ENCODE measurements around the gene DDX27. TPM values are rescaled to one million over a fixed set of nuclear protein-coding genes. Genes with fewer than 3 reads are reported as not detected.

The DDX27 gene
- total and polyA plus RNA-seq, 2 of the 13 experiments (the other 11 are each of a cell fraction or from before 2014, with no cell fraction given), result 42.6 to 72.8 TPM

- TF ChIP-seq GMEB1 (CRISPR knock-in tag; IDR thresholded peaks at IDR 0.05; ENCODE audit: borderline replicate concordance) (peak; percentile 38; the same call in 1 of the 2 replicates), ZNF407 (CRISPR knock-in tag; IDR thresholded peaks at IDR 0.05; ENCODE audit: not compliant biosample characterization) (no peak), HMG20A (CRISPR knock-in tag; IDR thresholded peaks at IDR 0.05; ENCODE audit: borderline replicate concordance) (no peak), KDM5A (IDR thresholded peaks at IDR 0.05; ENCODE audit: borderline replicate concordance, low read length) (no peak), ZSCAN22 (CRISPR knock-in tag; IDR thresholded peaks at IDR 0.05) (no peak), ZSCAN5A (CRISPR knock-in tag; IDR thresholded peaks at IDR 0.05; ENCODE audit: borderline replicate concordance) (no peak), ZNF260 (CRISPR knock-in tag; IDR thresholded peaks at IDR 0.05; ENCODE audit: borderline replicate concordance, low read depth) (no peak), TOE1 (CRISPR knock-in tag; IDR thresholded peaks at IDR 0.05) (no peak), ZNF230 (CRISPR knock-in tag; IDR thresholded peaks at IDR 0.05) (no peak), ATF5 (CRISPR knock-in tag; IDR thresholded peaks at IDR 0.05; ENCODE audit: low read depth) (no peak), ZC3H4 (CRISPR knock-in tag; IDR thresholded peaks at IDR 0.05; ENCODE audit: borderline replicate concordance) (no peak), KAT8 (CRISPR knock-in tag; IDR thresholded peaks at IDR 0.05) (peak; percentile 66), ZNF816 (CRISPR knock-in tag; IDR thresholded peaks at IDR 0.05; ENCODE audit: borderline replicate concordance) (no peak)
Measured at GRCh38 chr20:49216991-49217578, 2.1 kb upstream of the DDX27 start (continued).
